G401 (cell line): ENCODE measurements around the gene CCDC32. TPM values are rescaled to one million over a fixed set of nuclear protein-coding genes. Genes with fewer than 3 reads are reported as not detected.

Source experiments
- DNase-seq: peaks from one replicate; pipeline ENCODE4 v3.0.0-alpha.2; 2015; ENCODE audit warnings: low spot score
- in situ Hi-C: cut with HindIII; loops from 2 replicates; pipeline ENCODE4 v1.10.0; 2016; ENCODE audit warnings: low sequenced_read_pairs, mixed read lengths
- total RNA-seq: library from RNA; depleted of rRNA; stranded (reverse); fragments of >200 nt; shearing (Covaris generic); gene quantifications from 2 replicates; pipeline ENCODE4 v1.2.3, GENCODE V29; 2014

The CCDC32 gene
- total RNA-seq, 1 experiment from 2014 or later: 66.4 TPM

DNA sequence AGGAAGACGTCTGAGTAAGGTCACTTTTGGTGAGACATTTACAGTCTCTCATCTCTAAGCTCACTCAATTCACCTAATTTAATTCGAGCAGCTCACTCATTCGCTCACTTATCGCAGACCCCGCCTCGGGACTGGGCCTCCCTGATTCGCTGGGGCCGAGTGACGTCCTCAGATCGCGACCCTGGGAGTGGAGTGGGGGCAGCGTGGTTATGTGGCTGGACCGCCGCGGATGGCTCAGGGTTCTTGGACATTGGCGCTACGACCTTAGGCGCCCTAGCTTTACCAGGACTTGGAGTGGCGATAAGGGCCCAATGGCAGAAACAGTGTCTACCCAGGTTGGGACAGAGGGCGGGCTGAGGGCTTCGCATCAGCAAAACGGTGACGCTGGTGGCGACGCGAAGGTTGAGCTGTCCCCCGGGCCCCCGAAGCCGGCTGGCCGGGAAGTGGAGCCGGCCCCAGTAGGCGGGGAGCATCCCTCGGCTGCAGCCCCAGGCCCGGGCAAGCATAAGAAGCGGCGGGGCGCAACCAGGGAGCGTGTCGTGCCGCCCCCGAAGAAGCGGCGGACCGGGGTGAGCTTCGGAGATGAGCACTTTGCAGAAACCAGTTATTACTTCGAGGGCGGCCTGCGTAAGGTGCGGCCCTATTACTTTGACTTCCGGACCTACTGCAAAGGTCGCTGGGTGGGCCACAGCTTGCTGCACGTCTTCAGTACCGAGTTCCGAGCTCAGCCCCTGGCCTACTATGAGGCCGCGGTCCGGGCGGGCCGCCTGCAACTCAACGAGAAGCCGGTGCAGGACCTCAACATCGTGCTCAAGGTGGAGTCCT, 4.5 kb upstream of the CCDC32 start, which contains the start of gene RPUSD2:
TSS of gene RPUSD2 (plus strand) at position 171 of the 825 bp plus-strand sequence. CDS start at position 210, 39 bp downstream.
- in situ Hi-C loops: no loop called here
- DNase-seq: peak; percentile 96

DNA sequence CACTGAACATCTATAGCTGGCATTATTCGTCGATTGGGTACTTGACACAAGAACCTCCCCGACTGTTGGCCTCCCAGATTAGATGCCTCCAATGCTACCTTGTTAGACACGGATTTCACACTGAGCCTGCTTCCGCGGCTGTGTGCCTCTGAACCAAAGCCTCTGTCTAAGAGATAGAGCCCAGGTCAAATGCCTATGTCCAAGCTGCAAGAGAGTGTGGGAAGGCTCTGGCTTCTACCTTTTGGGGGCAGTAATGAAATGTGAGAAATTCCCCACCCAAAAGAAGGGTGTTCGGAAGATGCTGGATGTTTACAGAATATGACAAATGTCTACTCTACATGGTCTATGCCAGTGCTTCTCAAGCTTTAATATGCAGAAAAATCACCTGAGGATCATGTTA, 2.3 kb upstream of the CCDC32 start:
- in situ Hi-C loops: no loop called here
- DNase-seq: peak; percentile 43

- no peak for DNase-seq
- in situ Hi-C loops: no loop called here
These were observed 744 bp upstream of the CCDC32 start for GRCh38 chr15:40565333-40566238.

- DNase-seq: no peak
- in situ Hi-C loops: no loop called here
These were observed 1.4 kb downstream of the CCDC32 start for GRCh38 chr15:40563426-40563825.

- DNase-seq: no peak
- in situ Hi-C loops: no loop called here
These were observed 2.2 kb downstream of the CCDC32 start for GRCh38 chr15:40562691-40563090.

GRCh38 chr15:40558952-40559742, 5.7 kb downstream of the CCDC32 start:
- in situ Hi-C loops: no loop called here

DNA sequence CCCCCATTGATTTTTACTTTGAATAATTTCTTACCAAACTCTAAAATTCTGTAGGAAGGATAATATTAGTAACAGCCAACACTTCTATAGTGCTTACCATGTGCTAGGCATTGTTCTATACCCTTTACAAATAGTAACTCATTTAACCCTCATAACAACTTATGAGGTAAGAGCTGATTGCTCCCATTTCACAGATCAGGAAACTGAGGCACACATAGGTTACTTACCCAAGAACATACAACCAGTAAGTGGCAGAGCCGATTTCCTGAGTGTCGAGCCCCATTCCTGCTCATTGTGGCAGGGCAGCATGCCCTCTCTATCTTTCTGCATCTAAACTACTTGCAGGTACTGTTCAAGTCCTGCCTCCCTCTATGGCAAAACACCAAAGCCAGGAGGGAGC, 9.0 kb downstream of the CCDC32 start:
- DNase-seq: no peak
- in situ Hi-C loops: no loop called here

More at GRCh38 chr15:40558952-40559742, 5.7 kb downstream of the CCDC32 start:
- DNase-seq: no peak

GRCh38 chr15:40554161-40554525, 10.7 kb downstream of the CCDC32 start:
- in situ Hi-C loops: no loop called here
- DNase-seq: no peak

GRCh38 chr15:40550341-40551037, 14.4 kb downstream of the CCDC32 start:
- in situ Hi-C loops: no loop called here
- no peak for DNase-seq

DNA sequence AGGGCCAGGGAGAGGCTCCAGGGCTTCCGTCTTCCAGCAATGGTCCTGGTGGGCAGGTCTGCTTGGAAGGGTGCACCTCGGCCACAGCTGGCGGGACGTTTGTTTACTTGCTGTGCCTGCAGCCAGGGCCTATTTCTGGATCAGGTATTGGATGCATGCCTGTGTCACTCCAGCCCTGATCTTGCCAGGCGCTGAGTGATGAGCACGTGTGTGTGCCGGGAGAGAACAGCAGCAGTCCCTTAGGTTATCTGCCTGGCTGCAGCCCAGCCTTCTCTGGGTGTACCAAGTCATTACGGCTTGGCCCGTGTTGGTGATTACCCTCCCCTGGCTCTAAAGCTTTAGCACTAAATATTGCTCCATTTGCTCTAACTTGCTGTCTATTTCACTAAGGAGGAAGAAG, 14.9 kb downstream of the CCDC32 start:
- DNase-seq: no peak
- in situ Hi-C loops: no loop called here

DNA sequence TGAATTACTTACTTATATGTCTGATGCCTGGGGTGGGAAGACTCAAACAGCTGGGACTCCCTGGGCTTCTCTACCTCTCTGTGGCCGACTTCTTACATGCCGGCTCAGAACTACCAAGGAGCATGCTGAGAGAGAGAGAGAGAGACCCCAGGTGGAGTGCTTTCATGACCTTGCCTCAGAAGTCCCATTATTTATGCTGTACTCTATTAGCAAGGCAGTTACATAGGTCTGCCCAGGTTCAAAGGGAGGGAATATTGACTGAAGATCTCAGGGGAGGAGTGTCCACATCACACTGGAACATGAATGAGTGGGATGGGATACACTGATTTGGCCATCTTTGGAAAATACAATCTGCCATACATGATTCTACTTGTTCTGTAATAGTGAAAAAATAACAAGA, 16.2 kb downstream of the CCDC32 start:
- in situ Hi-C loops: no loop called here
- DNase-seq: no peak

DNA sequence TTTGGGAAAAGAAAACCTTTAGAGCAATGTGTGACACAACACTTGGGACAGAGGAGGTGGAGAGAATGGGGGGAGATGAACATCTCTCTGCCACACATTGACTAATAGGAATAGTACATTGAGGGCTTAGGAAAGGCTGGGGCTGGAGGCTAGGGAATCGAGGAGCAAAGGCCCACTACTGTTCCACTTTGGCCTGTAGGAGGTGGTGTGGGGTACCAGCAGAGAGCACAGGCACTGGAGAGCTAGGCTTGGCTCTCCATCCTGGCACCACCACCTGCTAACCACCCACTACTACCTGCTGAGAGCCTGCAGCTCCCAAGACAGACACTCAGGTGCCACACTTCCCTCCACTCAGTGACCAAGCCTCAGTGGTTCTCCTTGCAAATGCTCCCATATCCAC, 19.4 kb downstream of the CCDC32 start:
- no peak for DNase-seq
- in situ Hi-C loops: no loop called here

DNA sequence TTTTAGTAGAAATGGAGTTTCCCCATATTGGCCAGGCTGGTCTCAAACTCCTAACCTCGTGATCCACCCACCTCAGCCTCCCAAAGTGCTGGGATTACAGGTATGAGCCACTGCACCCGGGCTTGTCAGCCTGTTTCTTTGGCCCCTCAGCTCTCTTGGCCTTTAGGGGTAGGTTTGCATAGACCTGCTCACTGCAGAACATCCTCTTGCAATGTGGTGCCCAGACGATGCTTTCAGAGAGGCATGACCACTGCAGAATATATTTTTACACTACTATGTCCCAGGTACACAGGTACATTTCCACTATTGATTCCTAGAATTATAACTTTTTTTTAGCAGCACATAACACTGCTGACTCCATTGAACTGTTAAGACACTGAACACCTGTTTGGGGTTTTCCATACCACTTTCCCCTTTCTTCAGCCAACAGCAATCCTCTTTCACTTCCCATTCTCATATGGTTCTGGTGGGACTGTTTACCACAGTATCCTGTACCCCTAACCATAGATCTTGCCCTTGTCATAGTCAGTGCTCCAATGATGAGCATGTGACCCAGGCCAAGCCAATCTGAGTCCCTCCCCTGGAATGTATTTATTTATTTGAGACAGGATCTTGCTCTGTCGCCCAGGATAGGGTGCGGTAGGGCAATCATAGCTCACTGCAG, 21.1 kb downstream of the CCDC32 start:
- in situ Hi-C loops: no loop called here
- DNase-seq: no peak

DNA sequence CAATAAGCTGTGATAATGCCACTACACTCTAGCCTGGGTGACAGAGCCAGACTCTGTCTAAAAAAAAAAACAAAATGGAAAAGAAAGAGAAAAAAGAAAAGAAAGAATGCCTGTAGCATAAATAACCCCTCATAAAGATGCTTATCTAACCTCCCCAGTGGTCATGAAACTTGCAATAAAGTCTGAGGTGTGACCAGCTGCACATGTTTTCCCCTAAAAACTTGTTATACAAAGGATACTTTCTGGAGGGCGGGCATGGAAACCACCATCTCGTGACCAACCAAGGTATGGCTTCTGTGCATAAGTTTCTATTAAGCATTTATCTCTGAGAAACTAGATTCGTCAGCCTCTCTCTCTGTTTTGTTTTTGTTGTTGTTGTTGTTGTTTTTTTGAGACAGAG, 21.8 kb downstream of the CCDC32 start:
- in situ Hi-C loops: no loop called here
- DNase-seq: no peak

DNA sequence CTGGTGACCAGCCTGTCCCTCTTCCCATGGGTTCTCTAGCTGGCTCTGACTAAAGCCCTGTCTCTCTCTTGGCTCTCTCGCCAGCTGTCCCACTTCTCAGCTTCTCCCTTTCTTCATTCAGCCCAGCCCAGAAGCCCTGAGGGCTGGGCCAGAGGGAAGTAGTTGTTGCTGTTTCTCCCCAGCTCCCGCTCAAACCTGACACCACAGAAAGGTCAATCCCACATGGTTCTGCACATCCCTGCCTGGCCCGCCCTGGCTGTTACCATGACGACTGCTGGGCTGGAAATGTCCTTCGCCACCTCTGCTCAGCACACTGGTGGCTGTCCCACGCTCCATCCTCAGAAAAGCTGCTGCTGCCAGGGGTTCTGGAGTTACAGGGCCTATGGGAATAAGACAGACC, 25.9 kb downstream of the CCDC32 start:
- in situ Hi-C loops: no loop called here
- no peak for DNase-seq

DNA sequence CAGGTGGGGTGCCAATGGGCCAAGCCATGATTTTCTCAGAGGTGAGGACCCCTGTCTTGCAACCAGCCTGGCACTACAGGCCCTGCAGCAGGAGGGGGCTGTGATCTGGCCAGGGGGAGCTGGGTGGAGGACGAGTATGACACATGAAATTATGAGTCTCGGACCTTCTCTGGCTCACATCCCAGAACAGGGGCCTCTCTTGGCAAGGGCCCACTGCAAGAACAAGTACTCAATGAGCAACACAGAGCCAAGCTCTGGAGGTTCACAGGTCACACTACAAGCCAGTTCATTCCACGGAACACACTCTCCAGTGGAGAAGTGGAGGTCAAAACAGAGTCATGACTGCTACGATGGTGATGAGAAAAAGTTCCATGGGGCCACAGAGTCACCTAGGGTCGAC, 28.3 kb downstream of the CCDC32 start:
- no peak for DNase-seq
- in situ Hi-C loops: no loop called here

- in situ Hi-C loops: no loop called here
- no peak for DNase-seq
These were observed 30.5 kb downstream of the CCDC32 start for GRCh38 chr15:40534371-40534770.

DNA sequence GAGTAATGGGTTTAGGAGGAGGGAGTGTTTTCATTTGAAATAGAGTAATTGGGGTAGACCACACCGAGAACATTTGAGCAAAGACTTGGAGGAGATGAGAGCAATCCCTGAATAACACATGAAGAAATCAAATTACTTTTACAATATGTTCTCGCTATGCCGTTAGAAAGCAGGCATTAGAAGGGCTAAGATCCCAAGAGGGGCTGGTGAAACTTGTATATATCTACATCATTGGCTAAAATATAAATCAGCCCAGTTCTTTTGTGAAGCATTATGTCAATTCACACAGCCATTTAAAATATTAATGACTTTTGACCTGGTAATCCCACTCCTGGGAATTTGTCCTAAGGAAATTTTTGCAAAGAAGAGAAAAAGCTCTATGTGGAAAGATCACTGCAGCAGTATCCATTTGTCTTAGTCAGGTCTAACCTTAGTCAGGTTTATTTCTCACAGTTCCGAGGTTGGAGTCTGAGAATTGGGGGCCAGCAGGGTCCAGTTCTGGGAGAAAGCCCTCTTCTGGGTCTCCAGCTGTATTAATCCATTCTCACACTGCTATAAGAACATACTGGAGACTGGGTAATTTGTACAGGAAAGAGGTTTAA, 31.0 kb downstream of the CCDC32 start:
- in situ Hi-C loops: no loop called here
- no peak for DNase-seq
